MCF 10A (cell line): Measurements from ENCODE around the gene RND1. TPM values are rescaled to one million over a fixed set of nuclear protein-coding genes. Genes with fewer than 3 reads are reported as not detected.
"Not testable (repeated sequence)": the region's sequence is repeated elsewhere in the genome, so short reads cannot be mapped to it uniquely, and the experiment has no call there.

Source experiments
- BruUV-seq: library from RNA; stranded (reverse); fragments of 400-500 nt; replicated peaks from 2 replicates; lab custom pipeline; 2021; lab: Mats Ljungman, UMichigan
- CTCF ChIA-PET: fragments of 300-600 bp; sonication (Branson Sonifier 250); formaldehyde crosslinking; extraction: SDS; loops from one replicate; lab custom pipeline; 2021; ENCODE audit warnings: antibody characterized with exemption, inconsistent platforms; lab: Yijun Ruan, JAX
- POLR2A ChIA-PET: fragments of 300-600, 350-650 bp; sonication (Branson Sonifier 250); formaldehyde crosslinking; extraction: SDS; loops from one replicate; lab custom pipeline; 2020; ENCODE audit warnings: antibody characterized with exemption, inconsistent platforms; lab: Yijun Ruan, JAX
- DNase-seq: peaks from one replicate; pipeline ENCODE4 v3.0.0-alpha.2; 2018; ENCODE audit not compliant: unreplicated experiment
- H3K27ac Mint-ChIP-seq: one replicate; pipeline ENCODE4 v1.8.0; 2022; ENCODE audit warnings: mild to moderate bottlenecking, low read depth, mixed read lengths; ENCODE audit not compliant: unreplicated experiment
- H3K27me3 Mint-ChIP-seq: one replicate; pipeline ENCODE4 v1.8.0; 2022; ENCODE audit warnings: mixed read lengths; ENCODE audit not compliant: insufficient read depth, unreplicated experiment
- H3K36me3 Mint-ChIP-seq: one replicate; pipeline ENCODE4 v1.8.0; 2022; ENCODE audit warnings: mild to moderate bottlenecking, moderate library complexity, mixed read lengths; ENCODE audit not compliant: insufficient read depth, unreplicated experiment
- H3K4me1 Mint-ChIP-seq: one replicate; pipeline ENCODE4 v1.8.0; 2022; ENCODE audit warnings: mixed read lengths; ENCODE audit not compliant: insufficient read depth, unreplicated experiment
- H3K4me3 Mint-ChIP-seq: one replicate; pipeline ENCODE4 v1.8.0; 2022; ENCODE audit warnings: mild to moderate bottlenecking, moderate library complexity, mixed read lengths; ENCODE audit not compliant: unreplicated experiment
- H3K9me3 Mint-ChIP-seq: one replicate; pipeline ENCODE4 v1.8.0; 2022; ENCODE audit warnings: mixed read lengths; ENCODE audit not compliant: unreplicated experiment
- intact Hi-C: fragments of 100-400 bp; cut with micrococcal nuclease; formaldehyde crosslinking; loops from 2 replicates; pipeline ENCODE4 v1.14.1; 2022
- total RNA-seq: library from RNA; stranded (reverse); gene quantifications from 2 replicates; pipeline ENCODE4 v1.2.3, GENCODE V29; 2022
- TF ChIP-seq, protein P1 (sequence below): fragments of 200-600 bp; IDR thresholded peaks from one replicate; pipeline ENCODE4 v1.8.0; 2022; ENCODE audit warnings: antibody characterized with exemption, mild to moderate bottlenecking; ENCODE audit not compliant: unreplicated experiment

Gene RND1
- total RNA-seq, 1 experiment from 2014 or later, result 1.0 TPM

DNA sequence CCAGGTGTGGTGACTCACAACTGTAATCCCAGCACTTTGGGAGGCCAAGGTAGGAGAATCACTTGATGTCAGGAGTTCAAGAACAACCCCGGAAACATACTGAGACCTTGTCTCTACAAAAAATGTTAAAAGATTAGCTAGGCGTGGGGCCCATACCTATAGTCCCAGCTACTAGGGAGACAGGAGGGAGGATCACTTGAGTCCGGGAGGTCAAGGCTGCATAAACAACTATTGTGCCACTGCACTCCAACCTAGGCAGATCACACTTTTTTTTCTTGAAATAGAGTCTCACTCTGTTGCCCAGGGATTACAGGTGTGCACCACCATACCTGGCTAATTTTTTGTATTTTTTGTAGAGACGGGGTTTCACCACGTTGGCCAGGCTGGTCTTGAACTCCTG lies 6.1 kb downstream of the RND1 start:
- DNase-seq, result no peak
- peaks cover 9% of the 10 kb centered on the region for H3K4me1 Mint-ChIP-seq
- no peak overlapping the region for H3K4me3 Mint-ChIP-seq
- intact Hi-C loops, result no loop called here
- H3K9me3 Mint-ChIP-seq, result no peaks in the 10 kb centered on the region
- TF ChIP-seq, protein P1, sequence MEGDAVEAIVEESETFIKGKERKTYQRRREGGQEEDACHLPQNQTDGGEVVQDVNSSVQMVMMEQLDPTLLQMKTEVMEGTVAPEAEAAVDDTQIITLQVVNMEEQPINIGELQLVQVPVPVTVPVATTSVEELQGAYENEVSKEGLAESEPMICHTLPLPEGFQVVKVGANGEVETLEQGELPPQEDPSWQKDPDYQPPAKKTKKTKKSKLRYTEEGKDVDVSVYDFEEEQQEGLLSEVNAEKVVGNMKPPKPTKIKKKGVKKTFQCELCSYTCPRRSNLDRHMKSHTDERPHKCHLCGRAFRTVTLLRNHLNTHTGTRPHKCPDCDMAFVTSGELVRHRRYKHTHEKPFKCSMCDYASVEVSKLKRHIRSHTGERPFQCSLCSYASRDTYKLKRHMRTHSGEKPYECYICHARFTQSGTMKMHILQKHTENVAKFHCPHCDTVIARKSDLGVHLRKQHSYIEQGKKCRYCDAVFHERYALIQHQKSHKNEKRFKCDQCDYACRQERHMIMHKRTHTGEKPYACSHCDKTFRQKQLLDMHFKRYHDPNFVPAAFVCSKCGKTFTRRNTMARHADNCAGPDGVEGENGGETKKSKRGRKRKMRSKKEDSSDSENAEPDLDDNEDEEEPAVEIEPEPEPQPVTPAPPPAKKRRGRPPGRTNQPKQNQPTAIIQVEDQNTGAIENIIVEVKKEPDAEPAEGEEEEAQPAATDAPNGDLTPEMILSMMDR, result no peak
- peaks cover 5% of the 10 kb centered on the region for H3K36me3 Mint-ChIP-seq
- no TSS peak for BruUV-seq
- no peaks in the 10 kb centered on the region for H3K27me3 Mint-ChIP-seq
- no peak overlapping the region for H3K27ac Mint-ChIP-seq
- ChIA-PET CTCF (interaction anchor here (0.5 to 1.5 kb wide), 6 partner anchors 10 to 119 kb away, joined by 3 to 7 read pairs (median 4); partner anchors contain the start of gene WNT1), POLR2A (interaction anchor here (0.7 kb wide), 1 partner anchor 14 kb away, joined by 4 read pairs; no protein-coding TSS in a partner anchor)

DNA sequence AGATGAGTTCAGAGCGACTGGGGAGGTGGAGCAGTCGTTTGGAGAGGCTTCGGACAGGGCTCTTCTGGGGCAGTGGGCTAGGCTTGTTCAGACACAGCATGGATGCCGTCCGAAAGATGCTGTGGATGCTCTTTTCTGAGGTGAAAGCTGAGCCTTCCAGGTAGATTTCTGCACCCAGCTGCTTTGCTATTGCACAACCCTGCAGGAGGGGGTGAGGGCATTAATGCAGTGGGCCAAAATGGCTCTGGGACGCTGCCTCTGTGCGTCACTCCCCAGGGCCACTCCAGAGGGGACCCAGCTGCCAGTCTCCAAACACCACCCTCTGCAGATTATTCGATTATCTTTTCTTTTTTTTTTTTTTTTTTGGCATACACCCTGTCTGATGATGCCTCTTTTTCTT lies 7.6 kb downstream of the RND1 start:
- no TSS peak for BruUV-seq
- DNase-seq, result no peak
- intact Hi-C loops, result no loop called here
- Mint-ChIP-seq H3K4me3 (no peak overlapping the region), H3K9me3 (no peaks in the 10 kb centered on the region), H3K27ac (no peak overlapping the region), H3K27me3 (no peaks in the 10 kb centered on the region), H3K36me3 (peaks cover 6% of the 10 kb centered on the region), H3K4me1 (peaks cover 12% of the 10 kb centered on the region)
- TF ChIP-seq, protein P1, result no peak
- CTCF ChIA-PET, result interaction anchor here (0.5 to 1.4 kb wide), 5 partner anchors 34 to 138 kb away, joined by 3 to 5 read pairs (median 4); no protein-coding TSS in a partner anchor
- POLR2A ChIA-PET, result interaction anchor here (0.6 kb wide), 1 partner anchor 95 kb away, joined by 3 read pairs; no protein-coding TSS in a partner anchor

DNA sequence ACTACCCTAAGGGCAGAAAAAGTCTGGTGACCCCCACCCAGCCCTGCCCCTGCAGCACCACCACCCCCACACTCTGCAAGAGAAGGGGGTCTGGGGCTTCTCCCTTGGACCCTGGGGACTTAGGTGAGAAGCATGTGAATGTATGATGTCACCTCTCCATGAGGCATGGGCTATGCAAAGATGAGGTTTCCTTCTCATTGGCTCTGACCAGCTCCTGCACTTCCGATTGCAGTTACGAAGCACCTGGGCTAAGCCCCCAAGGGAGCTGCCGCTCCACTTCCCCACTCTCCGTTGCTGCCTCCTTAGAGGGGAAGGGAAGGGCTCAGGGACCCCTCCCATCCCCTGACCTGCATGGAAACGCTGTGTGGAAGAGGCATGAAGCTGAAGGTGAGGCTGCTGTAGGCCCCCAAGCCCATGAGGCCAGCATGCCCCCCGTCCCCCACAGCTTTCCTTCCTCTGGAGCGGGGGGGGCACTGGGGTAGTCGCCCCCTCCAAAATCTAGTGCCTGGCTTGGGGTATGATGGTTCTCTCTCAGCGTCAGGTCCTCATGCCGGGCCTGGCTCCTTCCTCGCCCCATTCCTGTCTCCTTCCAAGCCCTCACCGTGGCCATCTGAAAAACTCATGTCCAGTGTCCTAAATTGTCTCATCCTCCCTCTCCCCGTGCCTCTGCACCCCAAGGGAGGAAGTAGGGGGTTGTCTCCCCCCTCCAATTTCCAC lies 8.2 kb downstream of the RND1 start:
- H3K27me3 Mint-ChIP-seq, result no peaks in the 10 kb centered on the region
- no peaks in the 10 kb centered on the region for H3K9me3 Mint-ChIP-seq
- TF ChIP-seq, protein P1, result no peak
- H3K27ac Mint-ChIP-seq, result no peak overlapping the region
- H3K4me3 Mint-ChIP-seq, result no peak overlapping the region
- intact Hi-C loops, result no loop called here
- ChIA-PET POLR2A (interaction anchor here (0.6 to 0.7 kb wide), 2 partner anchors 8 to 94 kb away, joined by 3 read pairs; no protein-coding TSS in a partner anchor), CTCF (interaction anchor here (0.6 to 8.1 kb wide), 5 partner anchors 32 to 138 kb away, joined by 3 to 114 read pairs (median 5); no protein-coding TSS in a partner anchor)
- peaks cover 16% of the 10 kb centered on the region for H3K4me1 Mint-ChIP-seq
- no TSS peak for BruUV-seq
- H3K36me3 Mint-ChIP-seq, result peaks cover 6% of the 10 kb centered on the region
- DNase-seq, result no peak

DNA sequence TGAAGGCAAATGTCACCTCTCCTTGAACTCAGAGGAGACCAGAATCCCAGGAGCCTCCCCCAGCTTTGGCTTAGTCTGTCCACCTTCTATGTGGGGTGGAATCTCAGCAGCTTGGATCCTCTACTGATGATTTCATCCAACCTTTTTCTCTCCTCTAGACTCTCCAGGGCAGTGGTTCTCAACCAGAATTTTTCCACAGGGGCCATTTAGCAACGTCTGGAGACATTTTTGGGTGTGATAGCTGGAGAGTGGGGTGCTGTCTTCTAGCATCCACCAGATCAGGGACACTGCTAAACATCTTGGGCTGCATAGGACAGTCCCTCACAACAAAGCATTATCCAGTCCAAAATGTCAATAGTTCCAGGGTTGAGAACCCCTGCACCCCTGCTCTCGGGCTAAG lies 9.3 kb downstream of the RND1 start:
- Mint-ChIP-seq H3K9me3 (no peaks in the 10 kb centered on the region), H3K27me3 (no peaks in the 10 kb centered on the region), H3K4me1 (peaks cover 14% of the 10 kb centered on the region), H3K27ac (no peak overlapping the region), H3K4me3 (no peak overlapping the region), H3K36me3 (peaks cover 6% of the 10 kb centered on the region)
- TF ChIP-seq, protein P1, result no peak
- ChIA-PET POLR2A (interaction anchor here (0.6 to 0.7 kb wide), 2 partner anchors 9 to 10 kb away, joined by 3 read pairs; partner anchors contain the start of gene RND1), CTCF (interaction anchor here (0.7 to 8.1 kb wide), 6 partner anchors 9 to 132 kb away, joined by 3 to 114 read pairs (median 5); partner anchors contain the start of gene RND1)
- no TSS peak for BruUV-seq
- DNase-seq, result no peak
- intact Hi-C loops, result no loop called here

DNA sequence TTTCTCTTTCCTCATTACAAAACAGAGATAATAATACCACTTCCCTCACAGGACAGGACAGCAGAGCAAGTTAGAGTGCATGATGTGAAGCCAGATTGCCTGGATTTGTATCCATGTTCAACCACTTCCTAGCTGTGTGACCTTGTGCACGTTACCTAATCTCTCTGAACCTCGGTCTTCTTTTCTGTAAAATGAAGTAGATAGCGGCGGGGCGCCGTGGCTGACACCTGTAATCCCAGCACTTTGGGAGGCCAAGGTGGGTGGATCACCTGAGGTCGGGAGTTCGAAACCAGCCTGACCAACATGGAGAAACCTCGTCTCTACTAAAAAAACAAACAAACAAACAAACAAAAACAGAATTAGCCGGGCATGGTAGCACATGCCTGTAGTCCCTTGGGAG lies 10.7 kb downstream of the RND1 start:
- Mint-ChIP-seq H3K4me1 (peaks cover 17% of the 10 kb centered on the region), H3K36me3 (peaks cover 16% of the 10 kb centered on the region)
- POLR2A ChIA-PET, H3K9me3 Mint-ChIP-seq, H3K27ac Mint-ChIP-seq, intact Hi-C loops, H3K4me3 Mint-ChIP-seq, DNase-seq, BruUV-seq, H3K27me3 Mint-ChIP-seq: not testable (repeated sequence)
- CTCF ChIA-PET, result interaction anchor here (1.1 to 8.1 kb wide), 9 partner anchors 12 to 123 kb away, joined by 3 to 114 read pairs (median 24); partner anchors contain the start of genes RND1 and WNT1
